ENCODE results near the gene CARD11. TPM values are rescaled to one million over a fixed set of nuclear protein-coding genes. Genes with fewer than 3 reads are reported as not detected.

Gene CARD11
- total RNA-seq, 1 experiment from 2014 or later: 0.57 TPM

- DNase-seq (ENCODE audit: low read depth, low spot score): no peak
- H3K27me3 ChIP-seq (ENCODE audit: insufficient read depth, low read length): no peaks in the 10 kb centered on the region
- POLR2A ChIA-PET: no interaction called here
Measured at GRCh38 chr7:2892549-2892948, 151.1 kb downstream of the CARD11 start.

More at GRCh38 chr7:2892549-2892948, 151.1 kb downstream of the CARD11 start:
- no peak overlapping the region for H3K4me2 ChIP-seq (ENCODE audit: low read length)
- H2AFZ ChIP-seq (ENCODE audit: low read depth, low read length, poor library complexity, severe bottlenecking): no peak overlapping the region
- no peaks in the 10 kb centered on the region for H3K36me3 ChIP-seq (ENCODE audit: control insufficient read depth in 1 of 2, insufficient read depth in 2 of 2, low read length in 2 of 2)
- intact Hi-C loops (cut with micrococcal nuclease): no loop called here
- no peak overlapping the region for H3K4me3 ChIP-seq (replicated peaks in 1 of 2; ENCODE audit: low read depth in 1 of 2, low read length in 2 of 2)
- ATAC-seq: no peak
- no peaks in the 10 kb centered on the region for H3K9me3 ChIP-seq (ENCODE audit: control insufficient read depth in 1 of 2, insufficient read depth in 1 of 2, low read depth in 1 of 2, low read length in 2 of 2)
- no peaks in the 10 kb centered on the region for H3K4me1 ChIP-seq (ENCODE audit: control insufficient read depth in 1 of 2, insufficient read depth in 2 of 2, low read length in 2 of 2)
- RAD21 ChIA-PET (ENCODE audit: low non-redundant PET in 1 of 2, low total read pairs in 2 of 2, uncharacterized antibody in 2 of 2, unreplicated experiment in 2 of 2): no interaction called here
- no peak overlapping the region for H3K9ac ChIP-seq (ENCODE audit: low read length)
- TF ChIP-seq EZH2phosphoT487 (IDR thresholded peaks at IDR 0.05; ENCODE audit: borderline replicate concordance): no peak
- no peak for TF ChIP-seq REST (IDR thresholded peaks at IDR 0.05; ENCODE audit: low read depth)
- TF ChIP-seq ATF3 (IDR thresholded peaks at IDR 0.05): no peak
- no peak for TF ChIP-seq CTCF (IDR thresholded peaks at IDR 0.05 in 2 of 3, conservative IDR thresholded peaks at IDR 0.05 in 1 of 3; ENCODE audit: borderline replicate concordance in 1 of 3, insufficient read depth in 1 of 3, low read depth in 2 of 3, low read length in 2 of 3)
- no peak for TF ChIP-seq POLR2A (IDR thresholded peaks at IDR 0.05; ENCODE audit: borderline replicate concordance, extremely low read depth, insufficient read depth, insufficient read length)
- no peak for TF ChIP-seq CBX3 (IDR thresholded peaks at IDR 0.05; ENCODE audit: low read depth)
- TF ChIP-seq TCF7L2 (IDR thresholded peaks at IDR 0.05; ENCODE audit: borderline replicate concordance, extremely low read depth, insufficient read depth, insufficient read length): no peak
- TF ChIP-seq SIN3A (IDR thresholded peaks at IDR 0.05; ENCODE audit: low read depth): no peak
- no peak for TF ChIP-seq EZH2 (IDR thresholded peaks at IDR 0.05)
- TF ChIP-seq JUND (IDR thresholded peaks at IDR 0.05): no peak
- no peak for TF ChIP-seq CEBPB (IDR thresholded peaks at IDR 0.05; ENCODE audit: low read depth)
- no peak for TF ChIP-seq EGR1 (IDR thresholded peaks at IDR 0.05; ENCODE audit: low read depth)
- TF ChIP-seq ELF1 (IDR thresholded peaks at IDR 0.05; ENCODE audit: borderline replicate concordance, low read depth): no peak
- H3K27ac ChIP-seq (ENCODE audit: low read depth, low read length): no peak overlapping the region
- no peaks in the 10 kb centered on the region for H3K79me2 ChIP-seq (ENCODE audit: insufficient read depth, low read length)
- no peaks in the 10 kb centered on the region for H3K9me2 ChIP-seq (ENCODE audit: insufficient read depth)
- BruUV-seq (replicated peaks): no TSS peak
- CTCF ChIA-PET: interaction anchor here (0.6 kb wide), 1 partner anchor 335 kb away, joined by 3 read pairs; no protein-coding TSS in a partner anchor
- no peaks in the 10 kb centered on the region for H4K20me1 ChIP-seq (ENCODE audit: insufficient read depth)
